ENCODE data around the gene ADAMTS1.

Gene ADAMTS1

GRCh38 chr21:26833460-26833939 lies 11.7 kb downstream of the ADAMTS1 start:
- no peak for TF ChIP-seq CTCF (IDR thresholded peaks at IDR 0.05; ENCODE audit: low read depth, low read length)
- H3K4me3 ChIP-seq (replicated peaks in 1 of 2; ENCODE audit: low read depth in 2 of 2, low read length in 2 of 2) = no peak overlapping the region
- DNase-seq (ENCODE audit: low read depth in 2 of 2) = peak; percentile 38 to 52

- TF ChIP-seq CTCF (IDR thresholded peaks at IDR 0.05; ENCODE audit: low read depth, low read length) = no peak
- no peak for DNase-seq (ENCODE audit: low read depth in 2 of 2)
- H3K4me3 ChIP-seq (replicated peaks in 1 of 2; ENCODE audit: low read depth in 2 of 2, low read length in 2 of 2) = no peak overlapping the region
Observed at GRCh38 chr21:26833011-26833410, 12.2 kb downstream of the ADAMTS1 start.

DNA sequence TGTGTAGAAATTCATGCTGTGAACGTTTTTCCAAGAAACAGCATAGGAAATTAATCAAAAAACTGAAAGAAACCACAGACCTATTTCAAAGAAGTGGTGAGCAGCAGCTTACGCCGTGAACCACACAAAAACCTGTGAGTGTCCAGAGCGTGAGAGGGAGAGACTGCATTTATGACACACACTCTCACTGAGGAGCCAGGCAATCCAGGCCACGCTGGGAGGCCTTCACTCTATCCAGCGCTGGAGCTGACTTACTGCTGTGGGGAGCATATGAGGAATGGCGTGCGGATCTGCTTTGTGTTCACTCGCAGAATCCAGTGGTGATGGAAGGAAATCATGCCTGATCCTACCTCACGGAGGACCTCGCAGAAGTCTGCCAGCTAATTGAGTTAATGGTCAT lies 12.7 kb downstream of the ADAMTS1 start:
- no peak for TF ChIP-seq CTCF (IDR thresholded peaks at IDR 0.05; ENCODE audit: low read depth, low read length)
- DNase-seq (ENCODE audit: low read depth in 2 of 2) = no peak
- H3K4me3 ChIP-seq (replicated peaks in 1 of 2; ENCODE audit: low read depth in 2 of 2, low read length in 2 of 2) = no peak overlapping the region

GRCh38 chr21:26826801-26827200 lies 18.4 kb downstream of the ADAMTS1 start:
- H3K4me3 ChIP-seq (replicated peaks in 1 of 2; ENCODE audit: low read depth in 2 of 2, low read length in 2 of 2) = no peak overlapping the region
- peak; percentile 40 for DNase-seq (ENCODE audit: low read depth in 2 of 2)
- no peak for TF ChIP-seq CTCF (IDR thresholded peaks at IDR 0.05; ENCODE audit: low read depth, low read length)

GRCh38 chr21:26820509-26820908 lies 24.7 kb downstream of the ADAMTS1 start:
- no peak overlapping the region for H3K4me3 ChIP-seq (replicated peaks in 1 of 2; ENCODE audit: low read depth in 2 of 2, low read length in 2 of 2)
- no peak for TF ChIP-seq CTCF (IDR thresholded peaks at IDR 0.05; ENCODE audit: low read depth, low read length)
- no peak for DNase-seq (ENCODE audit: low read depth in 2 of 2)

GRCh38 chr21:26819740-26820324 lies 25.4 kb downstream of the ADAMTS1 start:
- TF ChIP-seq CTCF (IDR thresholded peaks at IDR 0.05; ENCODE audit: low read depth, low read length) = no peak
- no peak for DNase-seq (ENCODE audit: low read depth in 2 of 2)
- no peak overlapping the region for H3K4me3 ChIP-seq (replicated peaks in 1 of 2; ENCODE audit: low read depth in 2 of 2, low read length in 2 of 2)

DNA sequence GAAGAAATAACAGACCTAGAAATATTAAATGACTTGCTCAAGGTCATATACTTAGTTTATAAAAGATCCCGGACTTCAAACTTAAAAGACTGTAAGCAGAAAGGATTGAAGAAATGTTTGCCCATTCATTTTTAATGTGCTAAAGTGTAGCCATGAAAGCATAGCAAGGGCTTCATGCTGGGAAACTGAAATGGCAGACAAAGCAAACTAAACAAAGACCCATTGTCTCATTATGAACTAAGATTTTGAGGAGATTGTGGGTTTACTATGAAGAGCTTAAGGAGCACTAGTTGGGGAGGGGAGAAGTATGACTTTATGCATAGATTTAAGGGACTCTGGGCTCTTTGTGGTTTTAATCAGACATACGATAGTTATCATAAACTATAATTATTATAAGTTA lies 26.3 kb downstream of the ADAMTS1 start:
- TF ChIP-seq CTCF (IDR thresholded peaks at IDR 0.05; ENCODE audit: low read depth, low read length) = no peak
- DNase-seq (ENCODE audit: low read depth in 2 of 2) = no peak
- H3K4me3 ChIP-seq (replicated peaks in 1 of 2; ENCODE audit: low read depth in 2 of 2, low read length in 2 of 2) = no peak overlapping the region
